Activated T-helper 9 cell treated with anti-CD3 and anti-CD28 coated beads, Interleukin-2, amount 50 U/mL, for 16 hours (primary cell): ENCODE data around the gene TBCEL.

Experiments used
- DNase-seq: peaks from one replicate; pipeline ENCODE4 v3.0.0-alpha.2; 2020; ENCODE audit warnings: low read depth

Gene TBCEL

DNA sequence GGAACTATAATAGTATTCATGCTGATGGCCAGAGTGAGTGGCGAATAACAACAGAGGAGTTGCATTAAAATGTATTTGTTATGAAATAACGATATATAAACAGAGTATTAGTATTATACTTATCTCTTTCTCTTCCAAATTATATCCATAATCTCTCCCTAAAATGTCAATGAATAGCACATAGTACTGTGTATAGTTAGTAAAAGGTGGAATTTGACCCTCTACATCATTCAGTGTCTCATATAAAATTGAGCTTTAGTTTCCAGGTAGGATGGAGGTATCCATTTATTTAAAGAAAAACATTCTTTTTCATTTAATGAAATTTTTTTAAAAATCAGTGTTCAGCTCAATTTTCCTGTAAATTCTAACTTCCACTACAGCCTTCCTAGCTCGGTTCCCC lies 42.7 kb downstream of the TBCEL start:
- no peak for DNase-seq

DNA sequence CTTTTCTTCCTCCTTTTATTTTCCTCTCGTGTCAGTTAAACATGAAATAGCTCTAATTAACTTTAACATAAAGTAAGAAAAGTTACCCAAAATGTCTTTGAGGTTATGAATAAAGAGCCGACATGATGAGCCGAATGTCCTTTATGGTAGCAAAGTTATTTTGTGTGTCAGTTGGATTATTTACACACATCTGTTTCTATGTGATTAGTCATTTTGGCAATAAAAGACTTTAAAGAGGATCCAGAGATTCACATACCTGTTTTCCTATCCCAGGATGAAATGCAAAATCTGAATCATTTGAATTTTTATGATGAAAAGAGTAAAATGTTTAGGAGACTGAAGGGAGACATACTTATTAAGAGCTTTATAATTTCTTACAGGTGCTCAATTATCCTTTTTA lies 43.1 kb downstream of the TBCEL start:
- no peak for DNase-seq

DNA sequence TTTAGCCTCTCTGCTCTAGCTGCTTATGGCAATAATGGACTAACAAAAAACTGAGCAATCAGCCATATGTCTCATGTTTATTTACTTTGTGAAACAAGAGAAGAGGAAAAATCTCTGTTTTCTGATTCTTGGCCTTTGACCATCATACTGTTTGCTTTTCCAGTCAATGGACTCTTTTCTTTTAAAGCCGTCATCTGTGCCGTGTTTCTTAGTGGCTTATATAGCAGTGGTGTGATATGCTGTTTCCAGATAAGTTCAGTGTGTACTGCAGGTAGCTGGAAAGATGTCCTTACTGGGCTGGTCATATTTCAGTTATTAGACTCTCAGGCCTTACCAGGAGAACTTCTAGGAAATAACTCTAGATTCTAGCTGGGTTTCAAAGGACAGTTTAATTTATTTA lies 43.6 kb downstream of the TBCEL start:
- DNase-seq, result no peak

DNA sequence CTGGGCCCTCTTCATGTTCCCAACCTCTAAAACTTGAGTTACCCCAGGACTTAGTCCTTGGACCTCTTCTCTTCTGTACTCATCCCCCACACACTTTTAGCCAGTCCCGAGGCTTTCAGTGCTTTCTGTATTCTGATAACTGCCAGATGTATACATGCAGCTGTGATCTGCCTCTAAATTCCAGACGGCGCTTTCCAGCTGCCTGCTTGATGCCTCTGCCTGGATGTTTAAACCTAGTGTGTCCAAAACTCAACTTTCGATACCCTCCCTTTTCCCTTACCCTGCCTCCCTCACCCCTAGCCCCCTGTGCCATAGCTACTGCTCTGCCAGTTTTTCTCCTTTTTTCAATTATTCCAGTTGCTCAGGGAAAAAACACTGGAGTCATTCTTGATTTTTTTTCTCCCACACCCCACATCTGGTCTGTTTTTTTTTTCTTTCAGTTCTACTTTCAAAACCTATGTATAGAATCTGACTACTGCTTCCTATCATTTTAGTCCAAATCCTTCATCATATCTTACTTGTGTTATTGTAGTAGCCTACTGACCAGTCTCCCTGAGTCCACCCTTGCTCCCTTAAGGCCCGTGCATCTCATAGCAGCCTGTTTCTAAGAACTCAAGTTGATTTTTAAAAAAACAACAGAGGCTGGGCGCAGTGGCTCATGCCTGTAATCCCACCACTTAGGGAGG lies 44.2 kb downstream of the TBCEL start:
- DNase-seq, result no peak

DNA sequence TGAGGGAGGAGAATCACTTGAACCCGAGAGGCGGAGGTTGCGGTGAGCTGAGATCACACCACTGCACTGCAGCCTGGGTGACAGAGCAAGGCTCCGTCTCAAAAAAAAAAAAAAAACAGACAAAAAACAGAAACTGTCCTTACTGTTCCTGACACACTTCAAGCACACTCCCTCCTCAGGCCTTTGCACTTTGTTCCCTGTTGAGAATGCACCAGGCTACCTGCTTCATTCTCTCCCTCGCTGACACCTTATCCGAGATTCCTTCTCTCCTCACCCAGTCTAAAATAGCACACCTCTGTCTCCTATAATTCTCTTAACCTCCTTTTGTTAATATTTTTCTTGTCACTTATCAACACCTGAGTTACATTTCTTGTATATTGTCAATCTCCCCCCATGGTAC lies 44.9 kb downstream of the TBCEL start:
- no peak for DNase-seq

DNA sequence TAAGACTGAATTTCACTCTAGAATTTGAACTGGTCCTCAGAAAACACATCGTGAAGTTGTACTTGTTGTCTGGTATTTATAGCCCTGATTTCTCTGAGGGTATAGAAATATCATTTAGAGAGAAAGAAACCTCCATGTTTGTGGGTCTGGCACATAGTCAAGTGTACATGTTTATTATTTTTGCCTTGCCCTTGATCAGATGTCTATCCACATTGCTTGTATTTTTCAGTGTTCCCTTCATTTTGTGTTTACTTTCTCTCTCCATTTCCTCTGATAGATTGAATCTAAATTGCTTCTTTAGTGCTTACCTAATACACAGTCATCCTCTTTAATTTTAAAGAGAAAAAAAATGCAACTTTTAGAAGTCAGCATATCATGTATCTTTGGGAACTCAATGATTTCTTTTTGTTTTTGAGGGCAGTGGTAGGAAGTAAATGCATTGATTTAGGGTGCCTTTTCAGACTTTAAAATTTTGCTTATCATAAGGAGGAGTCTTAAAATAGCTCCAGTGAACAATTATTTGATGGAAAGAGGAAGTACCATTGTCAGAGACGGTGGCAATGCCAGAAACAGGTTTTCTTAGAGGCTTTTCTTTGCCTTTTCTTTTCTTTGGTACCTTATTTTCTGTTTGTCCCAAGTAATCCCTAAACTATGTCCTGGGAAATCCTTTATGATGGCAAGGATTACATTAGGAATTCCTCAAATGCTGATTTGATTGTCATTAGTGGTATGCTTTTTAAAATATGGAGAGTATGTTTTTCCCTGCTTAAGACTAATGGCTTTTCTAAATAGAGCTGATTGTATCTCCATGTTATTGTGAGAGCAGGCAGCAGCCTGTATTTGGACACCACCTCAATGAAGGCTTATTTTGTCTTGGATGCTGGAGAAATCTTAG lies 47.3 kb downstream of the TBCEL start:
- no peak for DNase-seq

DNA sequence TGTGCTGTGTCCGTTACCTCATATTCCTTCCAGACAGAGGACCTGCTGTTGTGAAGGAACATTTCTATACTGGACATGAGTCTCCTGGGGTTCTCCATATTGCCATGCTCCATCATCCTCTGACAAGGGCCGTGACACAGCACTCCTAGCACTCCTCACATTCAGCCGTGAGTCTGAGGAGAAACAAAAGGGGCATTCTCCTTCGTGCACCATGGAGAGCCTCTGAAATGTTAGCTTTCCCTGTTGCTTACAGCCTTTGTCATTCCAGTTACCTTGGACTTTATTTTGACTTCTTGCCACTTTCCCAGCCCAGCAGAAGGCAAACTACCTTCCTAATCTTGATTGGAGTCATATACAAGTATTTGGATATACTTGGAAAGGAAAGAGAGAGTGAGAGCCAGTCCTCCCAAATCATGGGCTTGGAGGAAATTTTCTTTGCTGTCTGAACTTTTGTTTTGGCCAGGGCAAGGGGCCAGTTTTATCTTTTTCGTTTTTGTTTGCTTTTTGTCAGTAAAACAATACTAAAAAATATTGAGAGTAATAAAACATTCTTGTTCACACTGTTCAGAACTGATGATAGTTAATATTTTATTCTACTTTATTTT lies 48.0 kb downstream of the TBCEL start:
- DNase-seq, result no peak

DNA sequence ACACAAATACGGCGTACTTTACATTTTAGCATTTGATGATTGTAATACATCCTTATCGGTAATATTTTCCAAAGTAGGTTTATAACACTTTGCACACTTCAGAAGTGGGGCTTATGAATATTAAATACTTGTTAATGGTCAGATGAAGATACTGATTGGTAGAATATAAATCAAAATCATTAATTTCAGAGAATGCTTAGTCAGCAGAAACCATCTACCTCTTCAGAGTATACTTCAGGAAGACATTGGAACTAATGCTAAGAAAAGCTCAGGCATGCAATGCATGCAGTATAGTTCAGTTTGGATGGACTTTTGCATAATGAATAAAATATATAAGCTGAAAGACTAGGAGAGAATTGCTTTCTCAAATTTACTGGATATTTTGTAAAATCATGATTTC lies 57.4 kb downstream of the TBCEL start:
- no peak for DNase-seq

DNA sequence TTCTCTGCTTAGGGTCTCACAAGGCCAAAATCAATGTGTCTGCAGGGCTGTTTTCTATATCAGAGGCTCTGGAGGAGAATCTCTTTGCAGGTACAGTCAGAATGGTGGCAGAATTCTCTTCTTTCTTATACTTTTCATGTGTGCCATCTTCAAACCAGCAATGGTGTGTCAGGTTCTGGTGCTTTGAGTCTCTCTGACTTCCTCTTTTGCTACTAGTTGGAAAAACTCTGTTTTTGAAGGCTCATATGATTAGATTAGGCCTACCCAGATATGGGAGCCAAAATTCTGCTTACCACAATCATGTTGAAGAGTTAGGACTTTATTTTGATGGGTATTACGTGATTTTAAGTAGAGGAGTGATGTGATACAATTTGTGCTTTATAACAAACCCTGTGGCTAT lies 58.3 kb downstream of the TBCEL start:
- no peak for DNase-seq

DNA sequence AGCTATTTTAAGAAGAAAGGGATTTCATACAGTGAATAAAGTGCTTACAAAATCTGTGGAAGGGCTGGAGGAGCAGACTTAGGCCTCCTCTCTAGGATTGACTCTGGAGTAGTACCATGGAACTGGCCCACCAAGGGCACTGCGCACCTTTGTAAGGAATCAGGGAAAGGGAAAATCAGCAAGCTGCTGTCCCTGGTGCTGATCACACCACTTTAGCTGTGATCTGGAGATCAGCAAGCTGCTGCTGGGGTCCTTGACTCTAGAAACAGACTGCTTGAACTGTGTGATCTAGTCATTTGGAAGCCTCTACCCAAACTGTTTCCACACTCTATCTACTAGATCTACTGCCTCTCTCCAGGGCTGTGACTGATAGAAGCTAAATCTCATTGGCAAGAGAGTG lies 58.8 kb downstream of the TBCEL start:
- no peak for DNase-seq

DNA sequence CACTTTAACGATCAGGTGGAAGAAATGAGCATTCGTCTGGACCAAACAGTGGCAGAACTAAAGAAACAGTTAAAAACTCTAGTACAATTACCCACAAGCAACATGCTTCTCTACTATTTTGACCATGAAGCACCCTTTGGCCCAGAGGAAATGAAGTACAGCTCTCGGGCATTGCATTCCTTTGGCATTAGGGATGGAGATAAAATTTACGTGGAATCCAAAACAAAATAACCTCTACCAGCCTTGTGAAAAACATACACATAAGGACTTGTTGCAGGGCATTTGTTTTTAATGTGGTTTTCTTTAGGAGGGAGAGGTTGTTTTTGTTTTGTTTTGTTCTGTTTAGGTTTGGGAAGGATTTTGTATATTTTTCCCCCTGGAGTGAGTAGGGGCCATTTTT lies 63.0 kb downstream of the TBCEL start:
- no peak for DNase-seq

DNA sequence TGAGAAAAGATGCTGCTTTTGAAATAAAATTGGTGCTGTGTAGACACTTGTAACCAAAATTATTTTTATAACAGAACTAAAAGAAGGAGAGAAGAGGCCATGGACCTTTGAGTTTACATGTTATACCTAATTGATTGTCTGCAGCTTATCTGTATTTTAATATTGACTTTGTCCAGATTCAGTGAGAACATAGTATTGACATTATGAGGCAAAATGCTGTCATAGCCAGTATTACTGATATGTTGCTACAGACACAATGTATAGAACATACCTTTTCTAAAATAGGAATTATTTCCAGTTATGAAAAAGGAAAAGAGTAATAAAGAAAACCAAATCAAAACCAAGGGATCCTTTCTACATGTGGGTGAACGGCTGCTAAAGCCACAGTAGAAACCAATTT lies 65.7 kb downstream of the TBCEL start:
- DNase-seq, result no peak

DNA sequence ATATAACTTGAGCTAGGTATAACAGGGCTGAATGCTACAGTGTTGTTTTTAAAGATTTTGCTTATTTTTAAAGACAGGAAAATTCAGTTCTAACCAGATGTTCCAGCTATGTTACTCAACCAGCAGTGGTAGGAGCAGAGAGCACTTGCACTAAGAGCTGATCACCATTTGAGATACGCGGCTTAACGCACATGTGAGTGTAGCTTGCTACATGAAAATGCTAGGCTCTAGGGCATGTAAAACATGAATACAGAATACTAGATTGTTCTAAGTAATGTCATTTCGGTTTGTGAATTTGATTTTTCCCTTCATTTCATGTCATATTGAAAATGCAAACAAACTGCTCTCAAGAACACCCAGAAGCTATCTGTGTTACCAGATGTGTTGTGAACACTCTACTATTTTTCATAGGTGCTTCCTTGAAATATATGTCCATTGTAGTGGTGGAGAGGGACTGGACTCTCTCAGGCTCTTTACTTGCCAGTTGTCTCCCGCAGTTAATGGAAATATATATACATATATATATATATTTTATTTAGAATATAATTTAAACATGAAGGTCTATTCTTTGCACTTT lies 66.3 kb downstream of the TBCEL start:
- DNase-seq, result no peak

DNA sequence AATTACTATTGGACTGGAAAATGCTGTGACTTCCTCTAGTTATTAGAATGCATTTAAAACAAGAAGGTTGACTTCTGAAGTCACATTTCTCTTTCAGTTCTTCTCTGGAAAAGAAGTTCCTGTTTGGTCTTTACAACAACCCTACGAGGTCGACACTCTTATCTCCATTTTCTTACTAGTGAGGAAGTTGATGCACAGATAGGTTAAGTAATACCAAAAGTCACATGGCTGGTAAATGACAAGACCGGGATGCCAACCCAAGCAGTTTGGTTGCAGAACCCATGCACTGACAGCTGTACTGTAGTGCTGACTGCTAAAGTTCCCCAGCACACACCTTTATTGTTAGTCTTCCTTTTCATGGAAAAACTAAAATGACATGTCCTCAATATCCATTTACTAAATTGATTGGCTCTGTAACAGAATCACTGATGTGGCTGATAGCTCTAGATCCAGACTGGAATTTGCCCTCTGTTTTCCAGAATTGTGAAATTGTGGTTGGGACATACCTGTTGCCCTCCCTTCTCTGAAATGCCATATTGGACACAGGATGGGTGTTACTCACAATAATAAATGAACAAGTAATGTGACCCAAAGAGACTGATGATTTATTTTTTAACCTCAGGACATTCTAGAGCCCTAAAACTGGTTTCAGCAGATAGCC lies 67.7 kb downstream of the TBCEL start:
- DNase-seq, result no peak

DNA sequence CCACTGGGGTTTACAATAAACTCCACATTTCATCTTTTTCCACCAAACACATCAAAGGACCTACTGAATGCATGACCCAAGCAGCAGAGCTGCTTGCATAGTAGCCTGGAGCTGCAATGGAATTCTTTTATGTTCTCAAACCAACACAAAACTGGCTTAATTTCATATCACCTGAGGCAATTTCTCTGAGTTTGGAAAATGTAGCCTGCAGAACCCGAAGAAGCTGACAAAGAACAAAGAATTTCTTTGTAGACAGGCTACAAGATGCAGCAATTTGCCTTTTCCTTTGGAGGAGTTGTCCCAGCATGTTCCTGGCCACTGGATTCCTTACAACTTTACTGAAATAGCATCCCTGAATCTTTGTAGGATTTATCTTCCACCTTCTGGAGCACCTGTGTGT lies 71.7 kb downstream of the TBCEL start:
- DNase-seq, result no peak

DNA sequence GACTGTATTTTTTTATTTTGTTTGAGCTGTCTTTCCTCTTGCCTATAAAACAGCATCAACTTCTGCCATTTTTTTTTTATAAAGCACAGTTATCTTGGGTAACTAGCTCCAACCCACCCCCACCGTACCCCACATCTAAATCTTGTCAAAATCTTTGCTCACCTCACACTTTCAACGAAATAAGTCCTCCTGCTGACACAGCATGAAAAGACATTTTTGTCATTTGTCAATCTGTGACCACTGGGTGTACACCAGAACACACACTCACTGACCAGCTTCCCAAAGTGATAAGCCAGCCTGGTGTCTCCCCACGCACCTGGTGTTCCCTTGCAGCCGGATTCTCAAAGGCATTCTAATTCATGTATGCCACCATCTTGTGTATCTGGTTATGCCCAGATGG lies 75.5 kb downstream of the TBCEL start:
- no peak for DNase-seq

DNA sequence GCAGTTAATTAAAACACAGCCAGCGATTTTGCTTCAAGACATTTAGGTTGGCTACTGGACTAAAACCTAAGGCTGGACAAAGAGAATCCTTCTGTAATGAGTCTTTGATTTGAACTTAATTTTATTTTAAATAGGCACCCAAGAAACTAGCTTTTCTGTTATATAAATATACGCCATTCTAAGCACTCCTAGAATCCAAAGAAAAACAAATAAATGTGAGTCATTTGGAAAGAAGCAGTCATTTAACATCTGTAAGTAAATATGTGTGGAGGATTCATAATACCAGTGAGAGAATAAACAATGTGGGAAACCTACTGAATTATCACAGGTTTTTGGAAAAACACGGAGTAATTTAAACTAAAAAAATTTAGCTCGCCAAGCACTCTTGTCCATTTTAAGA lies 76.0 kb downstream of the TBCEL start:
- DNase-seq, result no peak

DNA sequence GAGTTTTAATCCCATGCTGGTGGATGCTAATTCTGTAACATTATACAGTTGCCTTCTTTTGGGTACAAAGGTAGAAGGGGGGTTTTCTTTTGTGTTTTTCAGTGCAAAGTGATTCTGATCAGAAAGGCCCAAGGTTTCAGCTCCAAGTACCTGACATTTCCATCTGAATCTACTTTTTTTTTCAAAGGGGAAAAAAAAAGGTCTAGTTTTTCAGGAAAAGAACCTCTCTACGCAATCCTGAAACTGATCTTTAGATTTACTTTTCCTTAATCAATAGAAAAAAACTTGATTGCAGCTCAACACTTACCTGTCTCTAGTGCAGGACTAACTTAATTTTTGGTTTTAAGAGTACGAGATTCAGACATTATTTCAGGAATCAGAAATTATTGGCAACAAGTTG lies 77.0 kb downstream of the TBCEL start, which contains the start of gene TECTA:
TECTA (plus strand) TSS at position 301 of the 400 bp plus-strand sequence. CDS start 1,423 bp downstream, outside the sequence.
- no peak for DNase-seq

DNA sequence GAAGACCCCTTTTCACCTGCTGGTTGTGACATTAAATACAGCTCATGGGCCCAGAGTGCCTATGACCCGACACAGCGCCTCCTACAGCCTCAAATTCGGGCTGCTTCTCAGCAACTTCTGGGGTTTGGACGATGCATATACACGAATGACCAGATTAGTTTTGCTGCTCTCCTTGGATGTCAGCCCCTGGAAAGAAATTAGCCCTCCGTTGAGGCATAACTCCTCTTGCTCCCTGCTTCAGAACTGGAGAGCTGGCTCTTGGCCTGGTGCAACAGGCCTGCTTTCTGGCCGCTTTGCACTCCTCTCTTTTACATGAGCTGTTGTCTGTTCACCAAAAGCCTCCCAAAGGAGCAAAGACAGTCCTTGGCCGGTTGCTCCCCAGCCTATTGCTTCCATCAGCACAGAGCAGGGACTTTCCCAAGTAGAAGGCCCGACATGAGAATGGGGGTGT lies 80.4 kb downstream of the TBCEL start:
- no peak for DNase-seq

DNA sequence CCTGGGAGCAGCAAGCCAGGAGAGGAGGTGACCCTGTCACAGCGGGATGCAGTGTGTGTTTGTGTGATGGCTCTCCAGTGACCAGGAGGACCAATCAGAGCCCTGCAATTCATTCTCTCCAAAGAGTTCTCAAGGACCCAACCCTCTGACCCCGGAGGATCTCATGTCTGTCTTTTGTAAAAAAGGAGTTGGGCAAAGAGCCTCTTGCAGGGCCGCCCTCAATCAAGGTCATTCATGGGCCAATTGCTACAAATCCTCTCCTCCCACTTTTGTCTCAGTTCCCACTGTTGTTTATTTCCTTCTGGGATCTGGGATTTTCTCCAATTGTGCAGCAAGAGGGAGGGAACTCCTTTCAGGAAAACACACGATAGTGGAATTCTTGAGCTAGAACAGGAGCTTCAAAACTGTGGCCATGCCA lies 81.2 kb downstream of the TBCEL start:
- no peak for DNase-seq

DNA sequence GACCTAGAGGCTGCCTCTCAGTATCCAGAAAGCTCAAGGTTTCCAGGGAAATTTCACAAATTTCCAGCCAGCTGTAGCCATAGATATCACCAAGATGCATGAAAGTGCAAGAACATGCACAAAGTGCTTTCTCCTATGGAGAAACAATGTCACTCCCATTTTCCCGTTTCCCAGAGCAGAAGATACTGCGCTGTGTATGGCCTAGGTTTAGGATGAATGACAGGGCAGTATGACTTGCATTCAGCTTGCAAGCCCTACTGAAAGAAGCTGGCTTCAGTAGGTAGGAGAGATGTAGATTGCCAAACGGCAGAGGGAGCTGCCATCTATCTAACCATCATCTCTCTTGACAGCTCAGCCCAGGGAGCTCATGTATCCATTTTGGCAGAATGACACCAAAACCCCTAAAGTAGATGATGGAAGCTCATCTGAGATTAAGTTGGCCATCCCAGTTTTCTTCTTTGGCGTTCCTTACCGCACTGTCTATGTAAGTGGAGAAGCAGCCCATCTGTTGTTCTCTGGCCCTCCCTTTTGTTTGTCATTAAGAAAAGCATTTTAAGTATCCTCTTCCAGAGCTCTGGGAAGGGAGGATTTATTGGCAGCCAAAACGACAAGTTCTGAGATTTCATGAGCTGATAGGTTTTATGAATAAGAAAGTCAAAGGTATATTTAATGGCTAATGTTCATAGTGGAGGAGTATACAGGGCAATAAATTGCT lies 81.7 kb downstream of the TBCEL start:
- DNase-seq, result no peak
